Uterus (tissue), 2 donors: ENCODE measurements around the gene MARCKSL1.

Experiments
- CTCF ChIP-seq, 4 experiments: fragments of 200-600 bp in 2 of 4; fragments of 450-650 bp in 2 of 4; sonication (generic) in 2 of 4; IDR thresholded peaks; one replicate each; pipeline ENCODE4 v1.5.1; 2016 to 2019; ENCODE audit warnings: antibody characterized with exemption in 4 of 4, mild to moderate bottlenecking in 2 of 4, moderate library complexity in 1 of 4
- POLR2A ChIP-seq, 2 donors: fragments of 450-650 bp; IDR thresholded peaks; one replicate each; pipeline ENCODE4 v1.6.1; 2016; ENCODE audit warnings: antibody characterized with exemption in 2 of 2, mild to moderate bottlenecking in 1 of 2, moderate library complexity in 1 of 2

- TF ChIP-seq CTCF (IDR thresholded peaks at IDR 0.05) = no peak
- no peak for TF ChIP-seq POLR2A (IDR thresholded peaks at IDR 0.05)
Measured at GRCh38 chr1:32373996-32374592, 38.1 kb upstream of the MARCKSL1 start.
